ENCODE results near the gene RNF157. TPM values are rescaled to one million over a fixed set of nuclear protein-coding genes. Genes with fewer than 3 reads are reported as not detected.

Gene RNF157
- total RNA-seq, 1 donor from 2014 or later = 8.8 TPM

DNA sequence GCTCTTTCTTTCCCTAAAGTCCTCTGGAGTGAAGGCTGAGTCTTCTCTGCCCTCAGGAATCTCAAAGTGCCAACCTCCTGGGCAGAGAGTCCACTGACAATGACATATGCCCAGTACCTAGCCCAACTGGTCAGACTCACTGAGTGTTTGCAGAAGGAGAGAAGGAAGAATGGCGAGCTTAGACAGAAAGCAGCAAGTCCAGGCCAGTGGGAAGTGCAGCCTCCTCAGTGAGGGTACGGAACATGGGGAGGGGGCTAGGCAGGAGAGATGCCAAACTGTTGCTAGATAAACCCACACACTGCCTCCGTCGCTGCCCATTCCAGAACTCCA is 137.4 kb downstream of the RNF157 start:
- peak overlapping the region; percentile 74 to 90 for H3K4me3 ChIP-seq
- H3K9me3 ChIP-seq = no peaks in the 10 kb centered on the region
- intact Hi-C loops (cut with DNase I) = no loop called here
- peaks cover 0 to 23% of the 10 kb centered on the region in 2 donors for H3K36me3 ChIP-seq
- DNase-seq (ENCODE audit: extremely low spot score in 2 of 2) = no peak
- H3K27me3 ChIP-seq = no peaks in the 10 kb centered on the region
- peak overlapping the region; percentile 74 for H3K27ac ChIP-seq
- TF ChIP-seq, protein P1, sequence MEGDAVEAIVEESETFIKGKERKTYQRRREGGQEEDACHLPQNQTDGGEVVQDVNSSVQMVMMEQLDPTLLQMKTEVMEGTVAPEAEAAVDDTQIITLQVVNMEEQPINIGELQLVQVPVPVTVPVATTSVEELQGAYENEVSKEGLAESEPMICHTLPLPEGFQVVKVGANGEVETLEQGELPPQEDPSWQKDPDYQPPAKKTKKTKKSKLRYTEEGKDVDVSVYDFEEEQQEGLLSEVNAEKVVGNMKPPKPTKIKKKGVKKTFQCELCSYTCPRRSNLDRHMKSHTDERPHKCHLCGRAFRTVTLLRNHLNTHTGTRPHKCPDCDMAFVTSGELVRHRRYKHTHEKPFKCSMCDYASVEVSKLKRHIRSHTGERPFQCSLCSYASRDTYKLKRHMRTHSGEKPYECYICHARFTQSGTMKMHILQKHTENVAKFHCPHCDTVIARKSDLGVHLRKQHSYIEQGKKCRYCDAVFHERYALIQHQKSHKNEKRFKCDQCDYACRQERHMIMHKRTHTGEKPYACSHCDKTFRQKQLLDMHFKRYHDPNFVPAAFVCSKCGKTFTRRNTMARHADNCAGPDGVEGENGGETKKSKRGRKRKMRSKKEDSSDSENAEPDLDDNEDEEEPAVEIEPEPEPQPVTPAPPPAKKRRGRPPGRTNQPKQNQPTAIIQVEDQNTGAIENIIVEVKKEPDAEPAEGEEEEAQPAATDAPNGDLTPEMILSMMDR (IDR thresholded peaks at IDR 0.05) = no peak
- no peak for TF ChIP-seq POLR2AphosphoS5 (IDR thresholded peaks at IDR 0.05; ENCODE audit: insufficient read depth in 1 of 2, low read depth in 1 of 2)
- no peak for TF ChIP-seq POLR2A (IDR thresholded peaks at IDR 0.05)
- H3K4me1 ChIP-seq = peaks cover 25% of the 10 kb centered on the region

DNA sequence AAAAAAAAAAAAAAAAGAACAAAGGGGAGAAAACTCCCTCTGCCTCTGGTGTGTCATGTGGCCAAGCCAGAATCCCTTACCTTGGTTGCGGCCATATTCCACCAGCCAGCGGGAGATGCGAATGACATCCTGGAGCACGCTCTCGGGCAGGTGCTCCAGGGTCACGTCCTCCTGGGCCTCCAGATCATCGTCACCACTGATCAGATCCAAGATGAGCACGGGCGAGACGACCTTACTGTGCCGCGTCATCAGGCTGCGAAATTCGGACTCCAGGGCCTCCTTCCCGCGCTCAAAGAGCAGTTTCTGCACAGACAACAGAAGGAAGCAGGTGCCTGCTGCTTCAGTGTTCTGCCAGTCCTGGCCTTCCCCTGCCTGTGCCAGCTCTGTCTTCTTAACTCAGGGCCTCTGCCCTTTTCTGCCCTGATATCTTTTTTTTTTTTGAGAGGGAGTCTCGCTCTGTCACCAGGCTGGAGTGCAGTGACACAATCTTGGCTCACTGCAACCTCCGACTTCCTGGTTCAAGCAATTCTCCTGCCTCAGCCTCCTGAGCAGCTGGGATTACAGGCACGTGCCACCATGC is 142.5 kb downstream of the RNF157 start:
- intact Hi-C loops (cut with DNase I) = no loop called here
- Histone ChIP-seq H3K4me1 (peaks cover 12% of the 10 kb centered on the region), H3K9me3 (no peaks in the 10 kb centered on the region), H3K27ac (no peak overlapping the region), H3K36me3 (peaks cover 4 to 70% of the 10 kb centered on the region in 2 donors), H3K27me3 (no peaks in the 10 kb centered on the region), H3K4me3 (no peak overlapping the region)
- no peak for DNase-seq (ENCODE audit: extremely low spot score in 2 of 2)
- no peak for TF ChIP-seq POLR2AphosphoS5 (IDR thresholded peaks at IDR 0.05; ENCODE audit: insufficient read depth in 1 of 2, low read depth in 1 of 2)
- no peak for TF ChIP-seq POLR2A (IDR thresholded peaks at IDR 0.05)
- TF ChIP-seq, protein P1 (IDR thresholded peaks at IDR 0.05) = no peak

- Histone ChIP-seq H3K4me3 (no peak overlapping the region), H3K27me3 (no peaks in the 10 kb centered on the region), H3K9me3 (no peaks in the 10 kb centered on the region), H3K36me3 (peaks cover 4 to 71% of the 10 kb centered on the region in 2 donors), H3K27ac (no peak overlapping the region), H3K4me1 (no peaks in the 10 kb centered on the region)
- TF ChIP-seq POLR2A (IDR thresholded peaks at IDR 0.05) (no peak), POLR2AphosphoS5 (IDR thresholded peaks at IDR 0.05; ENCODE audit: insufficient read depth in 1 of 2, low read depth in 1 of 2) (no peak)
- TF ChIP-seq, protein P1 (IDR thresholded peaks at IDR 0.05) = no peak
- no peak for DNase-seq (ENCODE audit: extremely low spot score in 2 of 2)
- intact Hi-C loops (cut with DNase I) = no loop called here
Measured at GRCh38 chr17:76095943-76096342, 144.3 kb downstream of the RNF157 start.

DNA sequence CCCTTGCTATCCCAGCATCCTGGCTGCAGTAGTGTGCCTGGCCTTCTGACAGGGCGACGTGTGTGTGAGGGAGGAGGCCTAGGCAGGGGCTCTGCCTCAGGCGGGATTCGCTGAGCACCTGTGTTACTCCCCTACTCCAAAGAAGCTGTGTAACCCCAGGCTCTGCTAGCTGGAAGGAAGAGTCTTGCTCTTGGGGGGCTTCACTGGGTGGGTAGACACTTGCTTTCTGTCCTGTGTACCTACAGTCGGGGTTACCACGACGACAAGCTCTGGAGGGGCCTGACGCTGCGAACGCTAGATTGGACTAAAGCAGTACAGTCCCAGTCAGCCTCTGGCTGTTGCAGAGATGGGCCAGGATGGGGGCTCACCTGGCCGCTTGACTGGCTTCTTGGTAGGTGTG is 146.2 kb downstream of the RNF157 start:
- Histone ChIP-seq H3K4me3 (no peak overlapping the region), H3K4me1 (no peaks in the 10 kb centered on the region), H3K9me3 (no peaks in the 10 kb centered on the region), H3K27me3 (no peaks in the 10 kb centered on the region), H3K27ac (no peak overlapping the region), H3K36me3 (peaks cover 4 to 72% of the 10 kb centered on the region in 2 donors)
- intact Hi-C loops (cut with DNase I) = no loop called here
- DNase-seq (ENCODE audit: extremely low spot score in 2 of 2) = no peak
- TF ChIP-seq POLR2A (IDR thresholded peaks at IDR 0.05) (no peak), POLR2AphosphoS5 (IDR thresholded peaks at IDR 0.05; ENCODE audit: insufficient read depth in 1 of 2, low read depth in 1 of 2) (no peak)
- TF ChIP-seq, protein P1 (IDR thresholded peaks at IDR 0.05) = no peak

- H3K9me3 ChIP-seq = no peaks in the 10 kb centered on the region
- H3K27ac ChIP-seq = no peak overlapping the region
- H3K4me3 ChIP-seq = no peak overlapping the region
- peaks cover 4 to 83% of the 10 kb centered on the region in 2 donors for H3K36me3 ChIP-seq
- intact Hi-C loops (cut with DNase I) = no loop called here
- no peak for TF ChIP-seq POLR2AphosphoS5 (IDR thresholded peaks at IDR 0.05; ENCODE audit: insufficient read depth in 1 of 2, low read depth in 1 of 2)
- TF ChIP-seq, protein P1 (IDR thresholded peaks at IDR 0.05) = no peak
- no peak for TF ChIP-seq POLR2A (IDR thresholded peaks at IDR 0.05)
- no peaks in the 10 kb centered on the region for H3K4me1 ChIP-seq
- no peaks in the 10 kb centered on the region for H3K27me3 ChIP-seq
- peak in 1 of 2 donors; percentile 84 for DNase-seq (ENCODE audit: extremely low spot score in 2 of 2)
Measured at GRCh38 chr17:76092526-76093413, 147.5 kb downstream of the RNF157 start.
